Naive B cell (primary cell): ENCODE data around the gene TGIF1. TPM values are rescaled to one million over a fixed set of nuclear protein-coding genes. Genes with fewer than 3 reads are reported as not detected.

Experiments
- ATAC-seq, 2 donors: fragments of 150-1000 bp; cut with Tn5 transposase; 2 replicates each; pipeline ENCODE4 v1.10.0; 2021; ENCODE audit warnings: low read depth in 2 of 2, mild to moderate bottlenecking in 2 of 2, moderate library complexity in 2 of 2
- DNase-seq: peaks from one replicate; pipeline ENCODE4 v3.0.0; 2022
- H3K27ac Mint-ChIP-seq, 6 donors: one replicate each; pipeline ENCODE4 v1.8.0; 2020 to 2022; ENCODE audit warnings: mild to moderate bottlenecking in 6 of 6, mixed read lengths in 6 of 6, moderate library complexity in 5 of 6, inconsistent platforms in 2 of 6
- H3K27me3 Mint-ChIP-seq, 3 donors: one replicate each; pipeline ENCODE4 v1.8.0; 2021 to 2022; ENCODE audit warnings: mixed read lengths in 3 of 3, mild to moderate bottlenecking in 1 of 3
- H3K36me3 Mint-ChIP-seq, 2 donors: one replicate each; pipeline ENCODE4 v1.8.0; 2020 to 2022; ENCODE audit warnings: mixed read lengths in 2 of 2, inconsistent platforms in 1 of 2, mild to moderate bottlenecking in 1 of 2
- H3K4me1 Mint-ChIP-seq, 3 donors: one replicate each; pipeline ENCODE4 v1.8.0; 2020 to 2022; ENCODE audit warnings: mixed read lengths in 3 of 3, inconsistent platforms in 1 of 3, mild to moderate bottlenecking in 1 of 3, moderate library complexity in 1 of 3
- H3K4me3 Mint-ChIP-seq, 8 donors: one replicate each; pipeline ENCODE4 v1.8.0; 2020 to 2022; ENCODE audit warnings: mild to moderate bottlenecking in 8 of 8, mixed read lengths in 8 of 8, moderate library complexity in 8 of 8, inconsistent platforms in 2 of 8
- H3K9me3 Mint-ChIP-seq, 7 donors: one replicate each; pipeline ENCODE4 v1.8.0; 2020 to 2022; ENCODE audit warnings: mixed read lengths in 7 of 7, mild to moderate bottlenecking in 5 of 7, inconsistent platforms in 2 of 7, moderate library complexity in 1 of 7
- polyA plus RNA-seq, 6 donors: library from polyadenylated mRNA; unstranded; fragments of 300-500 nt; fragmentation: Illumina TruSeq; gene quantifications; one replicate each; pipeline ENCODE4 v1.2.3, GENCODE V29; 2021; ENCODE audit warnings: low read depth in 6 of 6

Gene TGIF1
- polyA plus RNA-seq, 6 donors from 2014 or later = 34.1 to 114 (median 46.4) TPM

- H3K9me3 Mint-ChIP-seq = no peaks in the 10 kb centered on the region
- peak overlapping the region; percentile 87 to 97 (median 94) for H3K4me3 Mint-ChIP-seq
- DNase-seq = peak; percentile 19
- H3K36me3 Mint-ChIP-seq = peaks cover 0 to 11% of the 10 kb centered on the region in 2 donors
- peaks cover 19 to 30% (median 29%) of the 10 kb centered on the region in 3 donors for H3K4me1 Mint-ChIP-seq
- H3K27ac Mint-ChIP-seq = peak overlapping the region; percentile 87 to 100 (median 93)
- H3K27me3 Mint-ChIP-seq = no peaks in the 10 kb centered on the region
- ATAC-seq = no peak
Measured at GRCh38 chr18:3453540-3454364, 3.8 kb downstream of the TGIF1 start.

- Mint-ChIP-seq H3K27me3 (no peaks in the 10 kb centered on the region), H3K4me3 (peak overlapping the region; percentile 82 to 97 (median 92)), H3K9me3 (no peaks in the 10 kb centered on the region), H3K4me1 (peaks cover 13 to 29% (median 24%) of the 10 kb centered on the region in 3 donors), H3K36me3 (peaks cover 0 to 18% of the 10 kb centered on the region in 2 donors), H3K27ac (peak overlapping the region; percentile 71 to 100 (median 93))
- ATAC-seq (peak in 1 of 2 donors; percentile 20), DNase-seq (peak; percentile 59)
Measured at GRCh38 chr18:3454365-3455089, 4.6 kb downstream of the TGIF1 start.

GRCh38 chr18:3455090-3455635 is 5.2 kb downstream of the TGIF1 start:
- Mint-ChIP-seq H3K4me3 (peak overlapping the region in 4 of 8 donors; percentile 4 to 94 (median 92)), H3K36me3 (peaks cover 0 to 18% of the 10 kb centered on the region in 2 donors), H3K27ac (peak overlapping the region in 3 of 6 donors; percentile 87 to 100 (median 97)), H3K9me3 (no peaks in the 10 kb centered on the region), H3K4me1 (peaks cover 11 to 29% (median 24%) of the 10 kb centered on the region in 3 donors), H3K27me3 (no peaks in the 10 kb centered on the region)
- ATAC-seq (no peak), DNase-seq (no peak)

GRCh38 chr18:3455907-3456685 is 6.1 kb downstream of the TGIF1 start:
- Mint-ChIP-seq H3K36me3 (peaks cover 7 to 24% of the 10 kb centered on the region in 2 donors), H3K4me3 (no peak overlapping the region), H3K9me3 (peaks cover 0 to 5% (median 3%) of the 10 kb centered on the region in 7 donors), H3K27me3 (no peaks in the 10 kb centered on the region), H3K4me1 (peaks cover 11 to 27% (median 24%) of the 10 kb centered on the region in 3 donors), H3K27ac (peak overlapping the region in 2 of 6 donors; percentile 59 to 66)
- DNase-seq = no peak
- ATAC-seq = no peak

- Mint-ChIP-seq H3K27me3 (no peaks in the 10 kb centered on the region), H3K4me3 (peak overlapping the region in 1 of 8 donors; percentile 18), H3K9me3 (peaks cover 0 to 9% (median 3%) of the 10 kb centered on the region in 7 donors), H3K4me1 (peaks cover 11 to 25% (median 24%) of the 10 kb centered on the region in 3 donors), H3K27ac (peak overlapping the region in 1 of 6 donors; percentile 66), H3K36me3 (peaks cover 12 to 29% of the 10 kb centered on the region in 2 donors)
- DNase-seq (no peak), ATAC-seq (no peak)
Measured at GRCh38 chr18:3456686-3457069, 6.7 kb downstream of the TGIF1 start.

GRCh38 chr18:3457261-3457724 is 7.3 kb downstream of the TGIF1 start:
- ATAC-seq = no peak
- Mint-ChIP-seq H3K27me3 (no peaks in the 10 kb centered on the region), H3K36me3 (peaks cover 18 to 34% of the 10 kb centered on the region in 2 donors), H3K27ac (peak overlapping the region in 1 of 6 donors; percentile 34), H3K4me3 (peak overlapping the region in 1 of 8 donors; percentile 18), H3K4me1 (peaks cover 10 to 24% (median 23%) of the 10 kb centered on the region in 3 donors), H3K9me3 (peaks cover 0 to 14% (median 7%) of the 10 kb centered on the region in 7 donors)
- no peak for DNase-seq

GRCh38 chr18:3458378-3458777 is 8.4 kb downstream of the TGIF1 start:
- ATAC-seq (no peak), DNase-seq (no peak)
- peak overlapping the region in 1 of 6 donors; percentile 56 for H3K27ac Mint-ChIP-seq
- no peaks in the 10 kb centered on the region for H3K27me3 Mint-ChIP-seq
- no peak overlapping the region for H3K4me3 Mint-ChIP-seq
- peaks cover 20 to 34% of the 10 kb centered on the region in 2 donors for H3K36me3 Mint-ChIP-seq
- peaks cover 6 to 13% (median 12%) of the 10 kb centered on the region in 3 donors for H3K4me1 Mint-ChIP-seq
- H3K9me3 Mint-ChIP-seq = peaks cover 0 to 17% (median 7%) of the 10 kb centered on the region in 7 donors

GRCh38 chr18:3458952-3459853 is 9.2 kb downstream of the TGIF1 start:
- Mint-ChIP-seq H3K27me3 (no peaks in the 10 kb centered on the region), H3K9me3 (peaks cover 0 to 17% (median 7%) of the 10 kb centered on the region in 7 donors), H3K27ac (peak overlapping the region in 3 of 6 donors; percentile 10 to 73 (median 21)), H3K36me3 (peaks cover 20 to 34% of the 10 kb centered on the region in 2 donors), H3K4me1 (peaks cover 5 to 6% (median 6%) of the 10 kb centered on the region in 3 donors), H3K4me3 (no peak overlapping the region)
- ATAC-seq (no peak), DNase-seq (no peak)

GRCh38 chr18:3460823-3461398 is 10.9 kb downstream of the TGIF1 start:
- H3K27me3 Mint-ChIP-seq = no peaks in the 10 kb centered on the region
- DNase-seq = no peak
- ATAC-seq = no peak
- H3K36me3 Mint-ChIP-seq = peaks cover 20 to 34% of the 10 kb centered on the region in 2 donors
- peak overlapping the region in 1 of 6 donors; percentile 49 for H3K27ac Mint-ChIP-seq
- peak overlapping the region in 1 of 8 donors; percentile 36 for H3K4me3 Mint-ChIP-seq
- H3K9me3 Mint-ChIP-seq = peaks cover 0 to 17% (median 7%) of the 10 kb centered on the region in 7 donors
- H3K4me1 Mint-ChIP-seq = no peaks in the 10 kb centered on the region

- no peak for DNase-seq
- Mint-ChIP-seq H3K27ac (peak overlapping the region in 1 of 6 donors; percentile 56), H3K27me3 (no peaks in the 10 kb centered on the region), H3K36me3 (peaks cover 20 to 34% of the 10 kb centered on the region in 2 donors), H3K9me3 (peaks cover 0 to 17% (median 7%) of the 10 kb centered on the region in 7 donors), H3K4me3 (no peak overlapping the region), H3K4me1 (no peaks in the 10 kb centered on the region)
- ATAC-seq = no peak
Measured at GRCh38 chr18:3461704-3462103, 11.7 kb downstream of the TGIF1 start.

- ATAC-seq (no peak), DNase-seq (no peak)
- H3K9me3 Mint-ChIP-seq = peaks cover 0 to 17% (median 7%) of the 10 kb centered on the region in 7 donors
- no peaks in the 10 kb centered on the region for H3K4me1 Mint-ChIP-seq
- H3K4me3 Mint-ChIP-seq = no peak overlapping the region
- H3K36me3 Mint-ChIP-seq = peaks cover 20 to 23% of the 10 kb centered on the region in 2 donors
- H3K27me3 Mint-ChIP-seq = no peaks in the 10 kb centered on the region
- H3K27ac Mint-ChIP-seq = peak overlapping the region in 2 of 6 donors; percentile 4 to 52
Measured at GRCh38 chr18:3463051-3463450, 13.1 kb downstream of the TGIF1 start.
